NCI-H2081 treated with DMSO at 0.1 percent for 48 hours (cell line): Measurements from ENCODE around the gene SHD.
"Not testable (repeated sequence)": the region's sequence is repeated elsewhere in the genome, so short reads cannot be mapped to it uniquely, and the experiment has no call there.

Experiments used
- DNase-seq: peaks from one replicate; lab custom pipeline; 2025; lab: John Stamatoyannopoulos, UW

SHD gene

GRCh38 chr19:4278419-4279266 lies at the start of gene SHD:
SHD (plus strand) TSS chr19:4279266; CDS start chr19:4280064, 798 bp downstream.
- no peak for DNase-seq

- not testable (repeated sequence) for DNase-seq
These were observed 48.8 kb upstream of the SHD start for GRCh38 chr19:4230237-4230636.

- not testable (repeated sequence) for DNase-seq
These were observed 47.5 kb upstream of the SHD start for GRCh38 chr19:4231521-4231920.

DNA sequence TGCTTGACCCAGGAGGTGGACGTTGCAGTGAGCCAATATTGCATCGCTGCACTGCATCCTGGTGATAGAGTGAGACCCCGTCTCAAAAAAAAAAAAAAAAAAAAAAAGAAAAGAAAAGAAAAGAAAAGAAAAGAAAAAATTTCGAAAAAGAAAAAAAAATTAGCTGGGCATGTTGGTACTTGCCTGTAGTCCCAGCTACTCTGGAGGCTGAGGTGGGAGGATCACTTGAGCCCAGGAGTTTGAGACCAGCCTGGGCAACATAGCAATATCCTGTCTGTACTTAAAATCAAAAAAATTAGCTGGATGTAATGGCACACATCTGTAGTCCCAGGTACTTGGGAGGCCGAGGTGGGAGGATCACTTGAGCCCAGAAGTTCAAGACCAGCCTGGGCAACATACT lies 46.9 kb upstream of the SHD start:
- DNase-seq, result not testable (repeated sequence)

GRCh38 chr19:4232614-4233281 lies 46.3 kb upstream of the SHD start:
- DNase-seq, result no peak

GRCh38 chr19:4233282-4233853 lies 45.7 kb upstream of the SHD start:
- no peak for DNase-seq

DNA sequence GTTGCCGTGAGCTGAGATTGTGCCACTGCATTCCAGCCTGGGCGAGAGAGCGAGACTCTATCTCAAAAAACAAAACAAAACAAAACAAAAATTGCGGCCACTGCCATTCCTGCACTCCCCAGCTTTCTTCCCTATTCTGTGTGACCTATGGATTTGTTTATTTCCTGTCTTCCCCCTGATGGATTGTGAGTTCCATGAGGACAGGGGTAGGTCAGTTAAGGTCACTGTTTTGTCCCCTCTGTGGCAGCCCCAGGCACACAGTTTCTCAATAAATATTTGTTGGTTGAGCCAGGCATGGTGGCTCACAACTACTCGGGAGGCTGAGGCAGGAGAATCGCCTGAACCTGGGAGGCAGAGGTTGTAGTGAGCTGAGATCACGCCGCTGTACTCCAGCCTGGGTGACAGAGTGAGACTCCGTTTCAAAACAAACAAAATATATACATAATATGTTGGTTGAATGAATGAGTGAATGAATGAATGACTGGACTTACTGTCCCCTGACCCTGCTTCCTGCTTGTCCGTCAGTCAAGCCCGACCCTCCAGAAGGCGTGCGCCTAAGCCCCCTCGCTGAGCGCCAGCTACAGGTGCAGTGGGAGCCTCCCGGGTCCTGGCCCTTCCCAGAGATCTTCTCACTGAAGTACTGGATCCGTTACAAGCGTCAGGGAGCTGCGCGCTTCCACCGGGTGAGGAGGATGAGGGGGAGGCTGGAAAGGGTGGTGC lies 44.8 kb upstream of the SHD start:
- no peak for DNase-seq

DNA sequence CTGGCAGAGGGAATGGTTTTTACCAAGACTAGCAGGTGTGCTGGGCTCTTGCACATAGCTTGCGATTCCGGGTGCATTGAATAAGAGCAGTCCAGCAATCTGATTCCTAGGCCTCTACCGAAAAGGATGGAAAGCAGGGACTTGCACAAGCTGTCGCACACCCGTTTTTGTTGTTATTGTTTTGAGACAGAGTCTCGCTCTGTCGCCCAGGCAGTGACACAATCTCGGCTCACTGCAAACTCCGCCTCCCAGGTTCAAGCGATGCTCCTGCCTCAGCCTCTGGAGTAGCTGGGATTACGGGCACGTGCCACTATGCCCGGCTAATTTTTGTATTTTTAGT lies 44.2 kb upstream of the SHD start:
- no peak for DNase-seq

DNA sequence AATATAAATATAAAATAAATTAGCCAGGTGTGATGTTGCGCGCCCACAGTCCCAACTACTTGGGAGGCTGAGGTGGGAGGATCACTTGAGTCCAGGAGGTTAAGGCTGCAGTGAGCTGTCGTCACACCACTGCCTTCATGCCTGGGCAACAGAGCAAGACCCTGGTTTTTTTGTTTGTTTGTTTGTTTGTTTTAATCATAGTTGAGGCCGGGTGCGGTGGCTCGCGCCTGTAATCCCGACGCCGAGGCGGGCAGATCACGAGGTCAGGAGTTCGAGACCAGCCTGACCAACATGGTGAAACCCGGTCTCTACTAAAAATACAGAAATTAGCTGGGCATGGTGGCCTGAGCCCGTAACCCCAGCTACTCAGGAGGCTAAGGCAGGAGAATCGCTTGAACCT lies 41.6 kb upstream of the SHD start:
- not testable (repeated sequence) for DNase-seq

- DNase-seq, result no peak
These were observed 40.2 kb upstream of the SHD start for GRCh38 chr19:4238831-4239230.

- no peak for DNase-seq
These were observed 37.1 kb upstream of the SHD start for GRCh38 chr19:4241824-4242430.

DNA sequence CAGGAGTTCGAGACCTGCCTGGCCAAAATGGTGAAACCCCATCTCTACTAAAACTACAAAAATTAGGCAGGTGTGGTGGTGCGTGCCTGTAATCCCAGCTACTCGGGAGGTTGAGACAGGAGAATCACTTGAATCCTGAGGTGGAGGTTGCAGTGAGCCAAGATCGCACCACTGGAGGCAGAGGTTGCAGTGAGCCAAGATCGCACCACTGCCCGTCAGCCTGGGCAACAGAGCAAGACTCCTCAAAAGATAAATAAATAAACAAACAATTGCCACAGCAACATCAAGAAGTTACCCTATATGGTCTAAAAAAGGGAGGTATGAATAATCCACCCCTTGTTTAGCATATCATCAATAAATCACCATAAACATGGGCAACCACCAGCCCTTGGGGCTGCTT lies 33.1 kb upstream of the SHD start:
- not testable (repeated sequence) for DNase-seq

DNA sequence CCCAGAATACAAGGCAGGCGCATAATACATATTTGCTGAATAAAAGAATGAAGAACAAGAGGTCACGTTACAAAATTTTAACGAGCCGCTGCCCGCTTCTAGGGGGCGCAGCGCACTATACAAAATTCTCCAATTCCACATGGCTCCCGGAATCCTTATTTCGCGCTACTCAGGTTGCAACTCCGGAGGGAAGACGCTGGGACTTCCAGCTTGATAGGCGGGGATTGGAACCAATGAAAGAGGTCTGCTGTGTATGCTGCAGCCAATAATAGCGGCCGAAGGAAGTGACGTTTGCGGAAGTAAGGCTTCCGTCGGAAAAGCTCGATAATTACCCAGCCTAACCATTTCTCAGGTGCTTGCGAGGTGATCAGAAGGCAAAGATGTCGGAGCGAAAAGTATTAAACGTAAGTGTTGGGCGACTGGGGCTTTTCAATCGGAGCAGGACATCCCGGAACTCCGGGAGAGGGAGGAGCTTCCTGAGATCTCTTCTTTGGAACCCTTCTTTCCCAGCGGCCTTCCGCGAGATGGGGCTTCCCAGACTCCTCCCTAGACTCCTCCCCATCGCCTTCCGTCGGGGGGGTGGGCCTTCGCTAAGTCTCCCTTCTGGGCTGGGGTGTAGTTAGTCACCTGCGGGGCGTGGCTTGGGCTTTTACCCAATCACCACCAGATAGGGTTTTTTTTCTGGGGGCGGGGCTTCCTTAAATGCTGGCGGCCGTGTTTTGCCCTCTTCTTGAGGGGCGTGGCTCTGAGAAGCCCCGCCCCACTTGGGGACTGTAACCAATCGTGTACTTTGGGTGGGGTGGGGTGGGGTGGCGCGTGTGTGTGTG lies 32.1 kb upstream of the SHD start, which contains the start of gene YJU2:
Gene YJU2 (plus strand): TSS at position 314 of the 827 bp plus-strand sequence. CDS start 67 bp downstream, at position 381.
- peak; percentile 91 for DNase-seq

- no peak for DNase-seq
These were observed 22.5 kb upstream of the SHD start for GRCh38 chr19:4256563-4256962.

GRCh38 chr19:4257025-4257424 lies 22.0 kb upstream of the SHD start:
- no peak for DNase-seq

- DNase-seq, result no peak
These were observed 20.9 kb upstream of the SHD start for GRCh38 chr19:4258181-4258580.

- DNase-seq, result no peak
These were observed 18.4 kb upstream of the SHD start for GRCh38 chr19:4260613-4261191.

- no peak for DNase-seq
These were observed 14.3 kb upstream of the SHD start for GRCh38 chr19:4264812-4265211.

- no peak for DNase-seq
These were observed 12.6 kb upstream of the SHD start for GRCh38 chr19:4266253-4267000.
